Ovary (tissue), 9 donors: Measurements from ENCODE around the gene GMPR2. TPM values are rescaled to one million over a fixed set of nuclear protein-coding genes. Genes with fewer than 3 reads are reported as not detected.

Source experiments
- DNase-seq, 5 donors: peaks; one replicate each; pipeline ENCODE4 v3.0.0-alpha.2; 2019 to 2020
- H3K27ac ChIP-seq, 2 donors: fragments of 200-600 bp; one replicate each; pipeline versions ENCODE4 v1.5.1 to v1.8.0; 2019 to 2022
- H3K27me3 ChIP-seq: fragments of 200-600 bp; one replicate; pipeline ENCODE4 v1.8.0; 2022
- H3K36me3 ChIP-seq: fragments of 200-600 bp; sonication (generic); one replicate; pipeline ENCODE4 v1.5.1; 2019
- H3K4me1 ChIP-seq: one replicate; pipeline ENCODE4 v1.8.1; 2013; ENCODE audit warnings: mild to moderate bottlenecking, moderate library complexity; ENCODE audit not compliant: insufficient read depth
- H3K4me3 ChIP-seq: fragments of 200-600 bp; sonication (generic); one replicate; pipeline ENCODE4 v1.5.1; 2017
- H3K9me3 ChIP-seq, 2 donors: fragments of 200-600 bp in 1 of 2; sonication (generic) in 1 of 2; one replicate each; pipeline versions ENCODE4 v1.5.1 to v1.8.1; 2013 to 2019; ENCODE audit warnings: mild to moderate bottlenecking in 1 of 2, moderate library complexity in 1 of 2
- CTCF ChIP-seq, 3 donors: fragments of 450-650 bp in 2 of 3; fragments of 200-600 bp in 1 of 3; IDR thresholded peaks; one replicate each; pipeline versions ENCODE4 v1.5.1 to v1.8.0; 2016 to 2022; ENCODE audit warnings: antibody characterized with exemption in 3 of 3, mild to moderate bottlenecking in 1 of 3
- EP300 ChIP-seq: sonication (generic); formaldehyde crosslinking; IDR thresholded peaks from one replicate; pipeline ENCODE4 v1.6.1; 2017; ENCODE audit warnings: antibody characterized with exemption
- POLR2A ChIP-seq: fragments of 450-650 bp; IDR thresholded peaks from one replicate; pipeline ENCODE4 v1.6.1; 2017; ENCODE audit warnings: antibody characterized with exemption, mild to moderate bottlenecking, moderate library complexity
- WGBS, 3 donors: extraction: QIAGEN DNeasy Blood & Tissue Kit in 1 of 3; methylation state at CpG; one replicate each; pipeline versions ENCODE4 v1.1.5 to v1.1.7; 2013 to 2017; 5-methylcytosine and 5-hydroxymethylcytosine counted together
- intact Hi-C, 4 donors: fragments of 100-400 bp; cut with DNase I; formaldehyde crosslinking; loops; one replicate each; pipeline versions ENCODE4 v1.11.0 to v1.15.1; 2022 to 2023
- polyA plus RNA-seq, 2 donors: library from polyadenylated mRNA; stranded (reverse); fragments of 200-250 nt in 1 of 2; fragments of 350-450 nt in 1 of 2; fragmentation: Illumina TruSeq in 1 of 2; extraction: RNeasy Lipid Tissue Mini Kit (QIAGEN cat#74804) in 1 of 2; gene quantifications; one replicate each; pipeline ENCODE4 v1.2.3, GENCODE V29; 2013 to 2014
- small RNA-seq: library from RNA; depleted of rRNA; stranded (forward); fragments of <200 nt; gene quantifications from one replicate; pipeline ENCODE3, GENCODE V24; 2016
- total RNA-seq, 7 donors: library from RNA; depleted of rRNA in 2 of 7; stranded (reverse); fragments of >200 nt in 2 of 7; fragmentation: NEBNext Ultra II Directional in 3 of 7; extraction: Animal tissue kit (Norgen Biotek cat#: 25700) in 3 of 7; gene quantifications; one replicate each; pipeline versions ENCODE4 v1.1.0 to v1.2.4, GENCODE V29; 2016 to 2023
- donor health status: DM: no; HTN: no; CAD: no; lungs with moderate emphysema.
- donor health status: DM: no; HTN: no; CAD: no.
- donor health status: Bipolar disorder and iron deficiency.
- donor health status: DM: yes; HTN: yes; CAD: no.
- donor health status: DM: no; HTN: no; CAD: no.
- donor health status: DM: yes; HTN: yes; CAD: no.

GMPR2 gene
- total and polyA plus RNA-seq, 9 donors, result 46.2 to 85.7 (median 59.4) TPM

GRCh38 chr14:24286996-24287395, 54.3 kb downstream of the GMPR2 start:
- no peak for TF ChIP-seq POLR2A
- TF ChIP-seq EP300, result no peak
- no peak for TF ChIP-seq CTCF (IDR thresholded peaks at IDR 0.05)
- Histone ChIP-seq H3K36me3 (no peaks in the 10 kb centered on the region), H3K27ac (no peak overlapping the region), H3K9me3 (no peaks in the 10 kb centered on the region), H3K4me1 (no peaks in the 10 kb centered on the region), H3K27me3 (no peaks in the 10 kb centered on the region), H3K4me3 (no peak overlapping the region)
- WGBS, 3 donors, result 93 to 96% (median 94%) methylated on average over 5 of the region's 5 CpGs
- intact Hi-C loops, result no loop called here
- DNase-seq, result no peak

Small RNA genes lying within 50 kb of the gene (small RNA-seq; reads per million reads assigned to genes)
- gene AL136295.4 (not detected), gene CHMP4A (not detected), gene MDP1 (not detected)

Other genes with a start within 250 kb of the GMPR2 start
Only the 30 nearest of the 34 such genes appear.
- gene CARMIL3, start 180.9 kb upstream of the GMPR2 start, total RNA-seq, result 1 to 10 TPM in 1 of 7 donors, under 1 TPM in 5, not detected in 1; 0.08 to 1.3 (median 0.37) TPM
- under 1 TPM; 0.08 to 0.10 TPM for gene CARMIL3, start 180.9 kb upstream of the GMPR2 start, polyA plus RNA-seq
- under 1 TPM in 1 of 7 donors, not detected in 6; 0.71 TPM for gene CPNE6, start 161.4 kb upstream of the GMPR2 start, total RNA-seq
- gene CPNE6, start 161.4 kb upstream of the GMPR2 start, polyA plus RNA-seq, result under 1 TPM; 0.08 to 0.55 TPM
- gene PCK2, start 138.6 kb upstream of the GMPR2 start, total RNA-seq, result 10 to 100 TPM in 1 of 7 donors, 1 to 10 TPM in 6; 2.4 to 66.8 (median 5.4) TPM
- 1 to 10 TPM; 3.1 to 5.6 TPM for gene PCK2, start 138.6 kb upstream of the GMPR2 start, polyA plus RNA-seq
- gene DCAF11, start 118.2 kb upstream of the GMPR2 start, total RNA-seq, result 10 to 100 TPM; 34.7 to 71.4 (median 51.5) TPM
- 10 to 100 TPM; 38.7 to 62.4 TPM for gene DCAF11, start 118.2 kb upstream of the GMPR2 start, polyA plus RNA-seq
- 1 to 10 TPM; 1.0 to 4.1 (median 2.8) TPM for gene NRL, start 118.0 kb upstream of the GMPR2 start, total RNA-seq
- 1 to 10 TPM in 1 of 2 donors, under 1 TPM in 1; 0.78 to 2.8 TPM for gene NRL, start 118.0 kb upstream of the GMPR2 start, polyA plus RNA-seq
- gene FITM1, start 102.3 kb upstream of the GMPR2 start, total RNA-seq, result 1 to 10 TPM in 1 of 7 donors, under 1 TPM in 4, not detected in 2; 0.57 to 1.2 (median 0.77) TPM
- gene FITM1, start 102.3 kb upstream of the GMPR2 start, polyA plus RNA-seq, result under 1 TPM in 1 of 2 donors, not detected in 1; 0.80 TPM
- 100 to 1,000 TPM in 6 of 7 donors, 10 to 100 TPM in 1; 93.6 to 193 (median 168) TPM for gene PSME1, start 96.7 kb upstream of the GMPR2 start, total RNA-seq
- 100 to 1,000 TPM; 220 to 261 TPM for gene PSME1, start 96.7 kb upstream of the GMPR2 start, polyA plus RNA-seq
- 10 to 100 TPM; 13.0 to 26.3 (median 17.3) TPM for gene EMC9, start 91.3 kb upstream of the GMPR2 start, total RNA-seq
- gene EMC9, start 91.3 kb upstream of the GMPR2 start, polyA plus RNA-seq, result 10 to 100 TPM in 1 of 2 donors, 1 to 10 TPM in 1; 5.1 to 30.7 TPM
- 100 to 1,000 TPM in 3 of 7 donors, 10 to 100 TPM in 4; 34.7 to 129 (median 95.6) TPM for gene PSME2, start 86.3 kb upstream of the GMPR2 start, total RNA-seq
- gene PSME2, start 86.3 kb upstream of the GMPR2 start, polyA plus RNA-seq, result 100 to 1,000 TPM in 1 of 2 donors, 10 to 100 TPM in 1; 82.5 to 160 TPM
- 10 to 100 TPM; 19.2 to 74.4 (median 61.4) TPM for gene RNF31, start 85.4 kb upstream of the GMPR2 start, total RNA-seq
- 10 to 100 TPM; 36.1 to 40.0 TPM for gene RNF31, start 85.4 kb upstream of the GMPR2 start, polyA plus RNA-seq
- 100 to 1,000 TPM in 1 of 7 donors, 10 to 100 TPM in 6; 31.6 to 151 (median 72.7) TPM for gene IRF9, start 71.7 kb upstream of the GMPR2 start, total RNA-seq
- 100 to 1,000 TPM in 1 of 2 donors, 10 to 100 TPM in 1; 87.4 to 212 TPM for gene IRF9, start 71.7 kb upstream of the GMPR2 start, polyA plus RNA-seq
- gene REC8, start 60.8 kb upstream of the GMPR2 start, total RNA-seq, result 10 to 100 TPM in 4 of 7 donors, 1 to 10 TPM in 3; 6.2 to 75.4 (median 13.5) TPM
- 1 to 10 TPM; 4.9 to 5.1 TPM for gene REC8, start 60.8 kb upstream of the GMPR2 start, polyA plus RNA-seq
- gene IPO4, start 44.1 kb upstream of the GMPR2 start, total RNA-seq, result 10 to 100 TPM; 12.3 to 50.9 (median 34.0) TPM
- gene IPO4, start 44.1 kb upstream of the GMPR2 start, polyA plus RNA-seq, result 10 to 100 TPM in 1 of 2 donors, 1 to 10 TPM in 1; 5.6 to 11.3 TPM
- 10 to 100 TPM; 34.9 to 65.6 (median 44.9) TPM for gene TM9SF1, start 37.5 kb upstream of the GMPR2 start, total RNA-seq
- gene TM9SF1, start 37.5 kb upstream of the GMPR2 start, polyA plus RNA-seq, result 10 to 100 TPM; 32.3 to 40.0 TPM
- gene TSSK4, start 27.2 kb upstream of the GMPR2 start, total RNA-seq, result 1 to 10 TPM in 2 of 7 donors, under 1 TPM in 2, not detected in 3; 0.45 to 1.1 (median 0.90) TPM
- gene TSSK4, start 27.2 kb upstream of the GMPR2 start, polyA plus RNA-seq, result under 1 TPM in 1 of 2 donors, not detected in 1; 0.06 TPM
- 10 to 100 TPM; 26.8 to 57.5 (median 41.0) TPM for gene CHMP4A, start 19.4 kb upstream of the GMPR2 start, total RNA-seq
- gene CHMP4A, start 19.4 kb upstream of the GMPR2 start, polyA plus RNA-seq, result 100 to 1,000 TPM in 1 of 2 donors, 10 to 100 TPM in 1; 56.1 to 105 TPM
- 10 to 100 TPM; 15.5 to 27.7 (median 18.1) TPM for gene MDP1, start 16.9 kb upstream of the GMPR2 start, total RNA-seq
- gene MDP1, start 16.9 kb upstream of the GMPR2 start, polyA plus RNA-seq, result 10 to 100 TPM; 19.4 to 32.6 TPM
- gene NEDD8, start 562 bp upstream of the GMPR2 start, total RNA-seq, result 100 to 1,000 TPM in 6 of 7 donors, 10 to 100 TPM in 1; 69.7 to 155 (median 124) TPM
- gene NEDD8, start 562 bp upstream of the GMPR2 start, polyA plus RNA-seq, result 100 to 1,000 TPM; 180 to 301 TPM
- gene TINF2, start 9.7 kb downstream of the GMPR2 start, total RNA-seq, result 10 to 100 TPM; 45.8 to 87.2 (median 58.5) TPM
- 10 to 100 TPM; 36.5 to 72.0 TPM for gene TINF2, start 9.7 kb downstream of the GMPR2 start, polyA plus RNA-seq
- 100 to 1,000 TPM in 1 of 7 donors, 1 to 10 TPM in 6; 3.1 to 152 (median 8.0) TPM for gene TGM1, start 30.2 kb downstream of the GMPR2 start, total RNA-seq
- gene TGM1, start 30.2 kb downstream of the GMPR2 start, polyA plus RNA-seq, result 1 to 10 TPM; 1.1 to 1.7 TPM
- 10 to 100 TPM; 19.7 to 48.3 (median 23.2) TPM for gene RABGGTA, start 38.7 kb downstream of the GMPR2 start, total RNA-seq
- 10 to 100 TPM in 1 of 2 donors, 1 to 10 TPM in 1; 7.9 to 20.1 TPM for gene RABGGTA, start 38.7 kb downstream of the GMPR2 start, polyA plus RNA-seq
- gene DHRS1, start 66.9 kb downstream of the GMPR2 start, total RNA-seq, result 10 to 100 TPM; 16.0 to 35.6 (median 21.4) TPM
- gene DHRS1, start 66.9 kb downstream of the GMPR2 start, polyA plus RNA-seq, result 10 to 100 TPM; 12.8 to 17.9 TPM
- 10 to 100 TPM; 12.0 to 28.6 (median 22.5) TPM for gene NOP9, start 66.9 kb downstream of the GMPR2 start, total RNA-seq
- 10 to 100 TPM in 1 of 2 donors, 1 to 10 TPM in 1; 9.2 to 22.1 TPM for gene NOP9, start 66.9 kb downstream of the GMPR2 start, polyA plus RNA-seq
- gene CIDEB, start 75.0 kb downstream of the GMPR2 start, total RNA-seq, result 10 to 100 TPM; 13.8 to 38.4 (median 22.6) TPM
- gene CIDEB, start 75.0 kb downstream of the GMPR2 start, polyA plus RNA-seq, result 10 to 100 TPM; 17.1 to 29.0 TPM
- 10 to 100 TPM in 1 of 7 donors, 1 to 10 TPM in 6; 4.5 to 10.1 (median 5.5) TPM for gene LTB4R2, start 77.2 kb downstream of the GMPR2 start, total RNA-seq
- gene LTB4R2, start 77.2 kb downstream of the GMPR2 start, polyA plus RNA-seq, result 1 to 10 TPM in 1 of 2 donors, under 1 TPM in 1; 0.85 to 1.8 TPM
- gene LTB4R, start 78.6 kb downstream of the GMPR2 start, total RNA-seq, result 1 to 10 TPM; 4.4 to 9.4 (median 7.7) TPM
- 1 to 10 TPM; 2.9 to 7.1 TPM for gene LTB4R, start 78.6 kb downstream of the GMPR2 start, polyA plus RNA-seq
- 10 to 100 TPM in 5 of 7 donors, 1 to 10 TPM in 2; 7.8 to 33.3 (median 11.3) TPM for gene ADCY4, start 102.1 kb downstream of the GMPR2 start, total RNA-seq
- gene ADCY4, start 102.1 kb downstream of the GMPR2 start, polyA plus RNA-seq, result 10 to 100 TPM; 15.0 to 19.7 TPM
- 1 to 10 TPM in 5 of 7 donors, under 1 TPM in 2; 0.61 to 3.2 (median 1.1) TPM for gene RIPK3, start 107.1 kb downstream of the GMPR2 start, total RNA-seq
- 1 to 10 TPM; 1.5 to 2.8 TPM for gene RIPK3, start 107.1 kb downstream of the GMPR2 start, polyA plus RNA-seq
- gene NFATC4, start 135.3 kb downstream of the GMPR2 start, total RNA-seq, result 100 to 1,000 TPM in 5 of 7 donors, 10 to 100 TPM in 2; 74.1 to 288 (median 186) TPM
- gene NFATC4, start 135.3 kb downstream of the GMPR2 start, polyA plus RNA-seq, result 100 to 1,000 TPM in 1 of 2 donors, 10 to 100 TPM in 1; 25.9 to 157 TPM
- gene NYNRIN, start 166.1 kb downstream of the GMPR2 start, total RNA-seq, result 10 to 100 TPM; 22.5 to 76.0 (median 63.6) TPM
- 10 to 100 TPM; 22.0 to 26.2 TPM for gene NYNRIN, start 166.1 kb downstream of the GMPR2 start, polyA plus RNA-seq